IPS-15b (cell line): ENCODE measurements around the gene TOR1AIP1.
"Not testable (repeated sequence)": the region's sequence is repeated elsewhere in the genome, so short reads cannot be mapped to it uniquely, and the experiment has no call there.

Experiments
- H3K27me3 ChIP-seq: one replicate; pipeline ENCODE4 v1.6.1; 2013; ENCODE audit warnings: low read length; ENCODE audit not compliant: control insufficient read depth, insufficient read depth
- H3K36me3 ChIP-seq: one replicate; pipeline ENCODE4 v1.6.1; 2013; ENCODE audit warnings: low read length; ENCODE audit not compliant: control insufficient read depth, insufficient read depth
- H3K4me1 ChIP-seq: one replicate; pipeline ENCODE4 v1.6.1; 2013; ENCODE audit warnings: mild to moderate bottlenecking, low read length; ENCODE audit not compliant: control insufficient read depth, insufficient read depth
- H3K4me3 ChIP-seq: one replicate; pipeline ENCODE4 v1.5.1; 2013; ENCODE audit warnings: low read depth, low read length
- H3K9ac ChIP-seq: one replicate; pipeline ENCODE4 v1.6.1; 2013; ENCODE audit warnings: low read depth, mild to moderate bottlenecking, low read length
- H3K9me3 ChIP-seq: one replicate; pipeline ENCODE4 v1.6.1; 2013; ENCODE audit warnings: mild to moderate bottlenecking, low read length; ENCODE audit not compliant: control insufficient read depth, insufficient read depth

TOR1AIP1 gene

DNA sequence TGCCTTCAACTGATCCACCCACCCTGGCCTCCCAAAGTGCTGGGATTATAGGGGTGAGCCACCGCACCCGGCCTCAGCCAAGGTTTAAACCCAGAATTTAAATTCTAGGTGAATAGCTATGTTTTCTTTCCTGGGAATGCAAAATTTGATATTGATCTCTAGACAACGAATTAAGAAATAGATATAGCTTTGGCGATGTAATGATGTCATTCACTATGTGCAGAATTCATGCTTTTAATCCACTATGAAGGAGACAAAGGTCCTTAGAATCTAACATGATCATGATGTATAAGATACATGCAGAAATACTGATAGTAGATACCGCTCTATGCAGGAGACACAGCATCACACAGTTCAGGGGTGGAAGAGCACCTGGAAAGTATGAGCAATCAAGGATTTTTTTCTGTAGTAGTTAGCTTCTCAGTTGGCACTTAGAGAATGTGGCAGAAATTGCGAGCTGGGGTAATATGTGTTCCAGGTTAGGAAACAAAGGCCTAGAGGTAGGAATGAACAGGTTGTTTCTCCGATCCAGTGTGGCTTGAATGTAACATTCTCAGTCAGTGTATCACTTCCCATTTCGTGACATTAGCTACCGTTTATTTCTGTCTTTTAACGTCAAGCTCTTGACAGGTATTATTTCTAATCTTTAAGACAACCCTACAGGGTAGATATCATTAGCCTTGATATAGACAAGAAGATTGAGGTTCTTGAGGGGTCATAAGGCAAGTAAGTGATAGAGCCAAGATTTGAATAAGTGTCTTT is 69.5 kb downstream of the TOR1AIP1 start:
- Histone ChIP-seq H3K9me3 (no peaks in the 10 kb centered on the region), H3K4me3 (no peak overlapping the region), H3K4me1 (no peaks in the 10 kb centered on the region), H3K36me3 (no peaks in the 10 kb centered on the region), H3K27me3 (no peaks in the 10 kb centered on the region), H3K9ac (no peak overlapping the region)

DNA sequence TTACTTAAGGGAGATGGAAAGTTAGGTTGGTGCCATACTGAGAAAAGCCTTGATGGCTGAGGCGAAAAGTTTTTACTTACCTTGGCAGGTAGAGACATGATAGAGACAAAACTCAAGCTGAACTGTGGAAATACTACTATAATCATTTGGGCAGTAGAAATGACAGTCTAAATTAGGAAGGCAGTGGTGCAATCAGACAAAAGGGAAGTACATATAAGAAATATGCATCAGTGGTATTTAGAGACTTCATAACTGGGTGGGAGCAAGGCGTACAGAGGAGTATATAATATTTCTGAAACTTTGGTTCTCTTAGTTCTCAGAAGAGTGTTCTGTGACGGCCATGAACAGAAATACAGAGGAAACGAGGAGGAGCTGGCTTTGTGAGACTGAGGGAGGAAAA is 70.1 kb downstream of the TOR1AIP1 start:
- H3K36me3 ChIP-seq, result no peaks in the 10 kb centered on the region
- H3K4me1 ChIP-seq, result no peaks in the 10 kb centered on the region
- no peaks in the 10 kb centered on the region for H3K9me3 ChIP-seq
- H3K27me3 ChIP-seq, result no peaks in the 10 kb centered on the region
- no peak overlapping the region for H3K9ac ChIP-seq
- H3K4me3 ChIP-seq, result no peak overlapping the region

DNA sequence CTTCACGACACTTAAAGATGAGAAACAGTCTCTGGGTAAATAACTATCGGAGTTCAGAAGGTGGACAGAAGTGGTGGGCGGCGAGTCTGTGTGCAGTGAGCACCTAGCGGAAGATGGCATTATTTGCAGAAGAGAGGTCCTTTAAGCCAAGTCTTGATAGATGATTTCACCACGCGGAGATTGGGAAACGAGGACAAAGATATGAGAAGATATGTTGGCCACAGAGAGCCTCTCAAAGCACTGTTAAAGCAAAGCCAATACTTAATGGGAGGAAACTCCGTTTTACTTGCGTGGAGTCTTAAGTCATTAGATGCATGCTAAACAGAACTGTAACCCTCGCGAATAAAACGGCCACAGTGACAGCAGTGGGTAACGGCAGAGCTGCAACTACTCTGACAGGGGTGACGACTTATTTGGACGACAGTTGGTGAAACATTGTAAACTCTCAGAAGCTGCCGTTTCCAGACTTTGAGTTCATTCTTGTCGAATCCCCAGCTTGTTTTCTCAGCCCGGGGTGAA is 71.9 kb downstream of the TOR1AIP1 start:
- Histone ChIP-seq H3K9me3 (no peaks in the 10 kb centered on the region), H3K9ac (peak overlapping the region; percentile 50), H3K36me3 (no peaks in the 10 kb centered on the region), H3K4me3 (peak overlapping the region; percentile 82), H3K27me3 (no peaks in the 10 kb centered on the region), H3K4me1 (no peaks in the 10 kb centered on the region)

DNA sequence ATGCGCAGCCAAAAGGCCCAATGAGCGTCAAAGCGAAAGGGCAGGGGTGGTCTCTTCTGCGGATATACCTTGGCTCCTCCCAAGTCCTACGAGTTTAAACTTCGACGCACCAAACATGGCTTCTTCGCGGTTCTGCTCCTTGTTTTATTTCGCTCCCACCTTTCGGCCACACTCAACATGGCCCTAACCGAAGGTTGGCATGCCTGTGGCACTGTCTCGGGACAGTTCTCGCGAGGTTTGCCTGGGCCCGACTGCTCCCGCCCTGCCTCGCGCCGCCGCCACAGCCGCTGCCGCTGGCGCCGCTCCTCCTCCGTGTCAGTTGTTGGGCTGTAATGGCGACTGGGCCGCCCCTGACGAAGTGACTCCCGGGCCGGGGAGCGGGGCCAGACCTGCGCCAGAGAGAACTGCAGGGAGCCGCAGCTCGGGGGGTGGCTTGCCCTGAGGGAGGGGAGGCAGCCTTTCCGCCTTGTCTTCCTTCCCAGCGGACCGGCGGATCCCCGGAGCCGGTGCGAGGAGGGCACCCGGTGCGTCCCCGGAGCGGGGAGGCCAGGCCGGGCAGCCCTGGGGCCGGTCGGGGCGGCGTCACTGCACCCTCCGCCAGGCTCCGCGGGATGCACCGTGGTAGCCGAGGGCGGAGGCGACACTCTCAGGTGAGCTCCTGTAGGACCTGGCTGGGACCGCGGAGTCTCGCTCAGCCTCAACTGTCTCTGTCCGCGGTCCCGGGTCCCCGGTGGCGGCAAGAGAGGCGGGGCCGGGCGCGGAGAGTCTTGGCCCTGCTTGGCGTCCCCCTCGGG is 72.6 kb downstream of the TOR1AIP1 start, which contains the start of gene CEP350:
CEP350 (plus strand) TSS at position 318 of the 794 bp plus-strand sequence. CDS start 31,372 bp downstream, outside the sequence.
- Histone ChIP-seq H3K27me3 (no peaks in the 10 kb centered on the region), H3K4me1 (no peaks in the 10 kb centered on the region), H3K4me3 (peak within 1 kb of the TSS; percentile 82), H3K36me3 (no peaks in the 10 kb centered on the region), H3K9ac (peak within 1 kb of the TSS; percentile 91), H3K9me3 (no peaks in the 10 kb centered on the region)

DNA sequence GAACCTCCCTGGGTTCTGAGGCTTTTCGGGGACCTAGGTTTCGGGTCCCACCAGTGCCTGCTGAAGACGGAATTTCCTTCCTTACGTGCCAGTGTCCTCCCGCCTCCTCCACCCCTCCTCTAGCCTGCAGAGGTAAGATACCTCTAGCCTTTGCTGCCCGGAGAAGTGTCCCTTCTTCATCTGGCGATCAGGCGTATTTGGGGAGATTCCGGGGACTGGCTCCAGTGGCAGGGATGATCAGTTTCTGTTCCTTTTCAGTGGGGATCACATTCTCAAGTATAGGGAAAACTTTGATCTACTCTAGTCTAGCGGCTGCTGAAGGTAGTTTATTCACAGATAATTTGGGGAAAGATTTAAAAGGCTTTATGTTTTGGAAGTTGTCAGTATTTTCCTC is 73.2 kb downstream of the TOR1AIP1 start:
- Histone ChIP-seq H3K4me1 (no peaks in the 10 kb centered on the region), H3K4me3 (peak overlapping the region; percentile 82), H3K27me3 (no peaks in the 10 kb centered on the region), H3K9ac (peak overlapping the region; percentile 91), H3K36me3 (no peaks in the 10 kb centered on the region), H3K9me3 (no peaks in the 10 kb centered on the region)

DNA sequence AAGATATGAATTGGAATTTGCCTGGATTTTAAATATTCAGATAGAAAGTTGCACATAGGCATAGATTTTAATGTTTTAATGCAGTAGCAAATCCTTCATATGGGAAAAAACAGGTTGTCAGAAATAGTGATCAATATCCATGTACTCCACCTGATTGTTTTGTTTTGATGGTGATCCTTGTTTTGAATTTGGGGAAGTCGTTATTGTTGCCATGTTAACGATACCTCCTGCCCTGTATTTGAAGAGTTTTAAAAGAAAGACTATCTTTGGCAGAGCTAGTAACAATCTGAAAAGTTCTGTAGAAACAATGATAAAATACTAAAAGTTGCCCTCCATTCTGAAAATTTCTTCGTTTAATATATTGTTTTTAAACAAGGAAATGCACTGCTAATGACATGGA is 73.6 kb downstream of the TOR1AIP1 start:
- Histone ChIP-seq H3K27me3 (no peaks in the 10 kb centered on the region), H3K36me3 (no peaks in the 10 kb centered on the region), H3K4me3 (peak overlapping the region; percentile 82), H3K9ac (peak overlapping the region; percentile 91), H3K4me1 (no peaks in the 10 kb centered on the region), H3K9me3 (no peaks in the 10 kb centered on the region)

DNA sequence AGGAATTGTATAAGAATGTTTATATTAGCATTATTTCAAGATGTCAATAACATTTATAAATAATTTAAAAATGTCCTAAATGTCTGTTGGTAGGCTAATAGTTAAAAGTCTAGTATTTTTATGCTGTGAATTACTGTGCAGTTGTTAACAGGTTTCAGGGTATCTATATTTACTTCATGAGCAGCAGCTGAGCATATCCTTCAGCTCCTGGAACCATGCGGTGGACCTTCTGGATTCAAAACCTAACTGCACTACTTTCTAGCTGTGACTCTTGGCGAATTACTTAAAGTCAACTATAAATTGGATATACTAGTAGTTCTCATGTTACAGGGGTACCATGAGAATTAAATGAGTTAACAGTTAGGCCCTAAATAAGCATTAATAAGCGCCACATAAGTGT is 76.3 kb downstream of the TOR1AIP1 start:
- H3K4me1 ChIP-seq, result no peaks in the 10 kb centered on the region
- H3K4me3 ChIP-seq, result no peak overlapping the region
- no peaks in the 10 kb centered on the region for H3K27me3 ChIP-seq
- H3K9ac ChIP-seq, result no peak overlapping the region
- no peaks in the 10 kb centered on the region for H3K36me3 ChIP-seq
- H3K9me3 ChIP-seq, result no peaks in the 10 kb centered on the region

DNA sequence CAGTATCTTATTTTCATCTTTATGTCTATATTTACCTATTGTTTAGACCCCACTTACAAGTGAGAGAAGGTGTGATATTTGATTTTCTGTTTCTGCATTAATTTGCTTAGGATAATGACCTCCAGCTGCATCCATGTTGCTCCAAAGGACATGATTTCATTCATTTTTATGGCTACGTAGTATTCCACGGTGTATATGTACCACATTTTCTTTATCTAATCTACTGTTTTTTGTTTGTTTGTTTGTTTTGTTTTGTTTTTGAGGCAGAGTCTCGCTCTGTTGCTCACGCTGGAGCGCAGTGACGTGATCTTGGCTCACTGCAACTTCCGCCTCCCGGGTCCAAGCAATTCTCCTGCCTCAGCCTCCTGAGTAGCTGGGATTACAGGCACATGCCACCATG is 80.1 kb downstream of the TOR1AIP1 start:
- H3K27me3 ChIP-seq, H3K4me1 ChIP-seq, H3K9me3 ChIP-seq: not testable (repeated sequence)

DNA sequence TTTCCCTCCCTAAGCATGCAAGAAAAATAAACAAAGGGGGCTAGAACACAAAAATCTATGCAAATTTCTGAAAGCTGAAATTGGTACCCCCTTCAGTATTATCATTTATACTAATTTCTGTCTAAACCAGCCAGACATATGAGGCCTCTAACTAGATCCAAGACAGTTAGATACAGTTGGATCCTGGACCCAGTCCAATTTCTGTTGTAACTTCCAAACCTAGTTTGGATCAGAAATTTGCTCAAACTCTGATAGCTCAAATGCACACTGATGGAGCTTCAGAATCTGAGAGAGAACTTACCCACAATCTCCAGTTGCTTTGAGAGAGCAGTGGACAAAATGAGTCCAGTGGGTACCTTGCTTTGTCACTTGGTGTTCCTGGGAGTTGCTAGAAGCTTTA is 84.5 kb downstream of the TOR1AIP1 start:
- Histone ChIP-seq H3K36me3 (no peaks in the 10 kb centered on the region), H3K4me3 (no peak overlapping the region), H3K9me3 (no peaks in the 10 kb centered on the region), H3K4me1 (peaks cover 7% of the 10 kb centered on the region), H3K27me3 (no peaks in the 10 kb centered on the region), H3K9ac (no peak overlapping the region)

More for the DNA sequence above, 80.1 kb downstream of the TOR1AIP1 start:
- not testable (repeated sequence) for H3K4me3 ChIP-seq, H3K36me3 ChIP-seq, H3K9ac ChIP-seq

DNA sequence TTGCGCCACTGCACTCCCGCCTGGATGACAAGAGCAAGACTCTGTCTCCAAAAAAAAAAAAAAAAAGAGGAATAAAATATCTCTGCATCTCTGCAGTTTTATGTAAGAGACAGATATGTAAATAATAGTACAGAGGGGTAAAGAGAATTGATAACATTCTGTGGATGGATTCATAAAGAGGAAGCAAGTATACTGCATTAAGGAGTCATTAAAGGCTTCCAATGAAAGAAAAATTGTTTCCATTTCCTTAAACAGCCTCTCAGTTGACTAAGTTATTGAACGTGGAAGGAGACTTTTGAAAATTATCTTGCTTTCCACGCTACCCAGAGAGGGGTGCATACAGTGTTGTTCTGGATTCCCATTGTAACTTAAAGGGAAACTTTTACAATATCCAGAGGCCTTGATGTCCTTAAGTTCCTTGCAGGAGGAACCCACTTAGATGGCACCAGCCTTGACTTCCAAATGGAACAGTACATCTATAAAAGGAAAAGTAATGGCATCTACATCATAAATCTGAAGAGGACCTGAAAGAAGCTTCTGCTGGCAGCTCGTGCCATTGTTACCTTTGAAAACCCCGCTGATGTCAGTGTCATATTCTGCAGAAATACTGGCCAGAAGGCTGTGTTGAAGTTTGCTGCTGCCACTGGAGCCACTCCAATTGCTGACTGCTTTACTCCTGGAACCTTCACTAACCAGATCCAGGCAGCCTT is 86.4 kb downstream of the TOR1AIP1 start:
- Histone ChIP-seq H3K4me1 (peaks cover 7% of the 10 kb centered on the region), H3K9ac (no peak overlapping the region), H3K9me3 (no peaks in the 10 kb centered on the region), H3K36me3 (no peaks in the 10 kb centered on the region), H3K4me3 (no peak overlapping the region), H3K27me3 (no peaks in the 10 kb centered on the region)

DNA sequence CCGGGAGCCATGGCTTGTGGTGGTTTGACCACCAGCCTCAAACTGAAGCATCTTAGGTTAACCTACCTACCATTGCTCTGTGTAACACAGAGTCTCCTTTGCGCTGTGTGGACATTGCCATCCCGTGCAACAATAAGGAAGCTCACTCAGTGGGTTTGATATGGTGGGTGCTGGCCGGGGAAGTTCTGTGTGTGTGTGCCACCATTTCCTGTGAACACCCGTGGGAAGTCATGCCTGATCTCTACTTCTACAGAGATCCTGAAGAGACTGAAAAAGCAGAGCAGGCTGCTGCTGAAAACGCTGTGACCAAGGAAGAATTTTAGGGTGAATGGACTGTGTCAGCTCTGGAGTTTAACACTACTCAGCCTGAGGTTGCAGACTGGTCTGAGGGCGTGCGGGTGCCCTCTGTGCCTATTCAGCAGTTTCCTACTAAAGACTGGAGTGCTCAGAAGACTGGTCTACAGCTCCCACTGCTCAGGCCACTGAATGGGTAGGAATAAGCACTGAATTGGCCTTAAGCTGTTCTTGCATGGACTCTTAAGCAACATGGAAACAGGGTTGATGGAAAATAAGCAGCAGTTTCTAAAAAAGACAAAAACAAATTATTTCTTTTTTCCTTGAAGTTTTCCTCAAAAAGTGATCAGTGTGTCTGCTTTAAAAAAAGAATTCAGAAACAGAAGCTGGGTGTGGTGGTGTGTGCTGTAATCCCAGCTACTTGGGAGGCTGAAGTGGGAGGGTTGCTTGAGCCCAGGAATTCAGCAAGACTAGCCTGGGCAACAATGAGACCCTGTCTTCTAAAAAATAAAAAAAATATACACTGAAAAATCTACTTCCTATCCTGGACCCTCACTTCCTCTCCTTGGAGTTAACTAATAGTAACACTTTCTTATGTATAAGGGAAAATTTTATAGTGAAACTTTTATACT is 87.2 kb downstream of the TOR1AIP1 start:
- Histone ChIP-seq H3K9ac (no peak overlapping the region), H3K36me3 (no peaks in the 10 kb centered on the region)

More for the DNA sequence above, 87.2 kb downstream of the TOR1AIP1 start:
- Histone ChIP-seq H3K27me3 (no peaks in the 10 kb centered on the region), H3K4me1 (peaks cover 7% of the 10 kb centered on the region), H3K9me3 (no peaks in the 10 kb centered on the region), H3K4me3 (no peak overlapping the region)
